Ectodermal cell (in vitro differentiated cells): Measurements from ENCODE around the gene DPF1.
"Not testable (repeated sequence)": the region's sequence is repeated elsewhere in the genome, so short reads cannot be mapped to it uniquely, and the experiment has no call there.

Experiments
- H3K27ac ChIP-seq: 2 replicates; pipeline ENCODE4 v1.7.0; 2013; ENCODE audit warnings: mild to moderate bottlenecking, low read depth, low read length; ENCODE audit not compliant: insufficient read depth, poor library complexity, severe bottlenecking
- H3K27me3 ChIP-seq: 2 replicates; pipeline ENCODE4 v1.7.0; 2013; ENCODE audit warnings: mild to moderate bottlenecking, low read length; ENCODE audit not compliant: insufficient read depth, control insufficient read depth, poor library complexity, severe bottlenecking
- H3K36me3 ChIP-seq: one replicate; pipeline ENCODE4 v1.7.0; 2013; ENCODE audit warnings: low read length; ENCODE audit not compliant: control insufficient read depth, insufficient read depth
- H3K4me1 ChIP-seq: one replicate; pipeline ENCODE4 v1.7.0; 2013; ENCODE audit warnings: low read length; ENCODE audit not compliant: control insufficient read depth, insufficient read depth
- H3K4me3 ChIP-seq: 2 replicates; pipeline ENCODE4 v1.7.0; 2013; ENCODE audit warnings: low read depth, low read length, control low read depth; ENCODE audit not compliant: insufficient read depth
- H3K9me3 ChIP-seq: 2 replicates; pipeline ENCODE4 v1.7.0; 2013; ENCODE audit warnings: mild to moderate bottlenecking, low read length, moderate library complexity; ENCODE audit not compliant: control insufficient read depth
- WGBS, 2 experiments: methylation state at CpG; one replicate each; pipeline ENCODE4 v1.1.7; 2013; ENCODE audit warnings: missing lambda C conversion rate in 2 of 2; 5-methylcytosine and 5-hydroxymethylcytosine counted together

Gene DPF1

GRCh38 chr19:38230506-38231133, 6.6 kb upstream of the DPF1 start:
- WGBS, 2 experiments = 82 to 89% methylated on average over 1 to 3 of the region's 3 CpGs
- not testable (repeated sequence) for H3K4me3 ChIP-seq, H3K9me3 ChIP-seq, H3K36me3 ChIP-seq, H3K27ac ChIP-seq, H3K4me1 ChIP-seq
- peaks cover 47% of the 10 kb centered on the region for H3K27me3 ChIP-seq

- Histone ChIP-seq H3K4me1 (peaks cover 5% of the 10 kb centered on the region), H3K9me3 (no peaks in the 10 kb centered on the region), H3K4me3 (peak overlapping the region; percentile 56), H3K27ac (no peak overlapping the region), H3K36me3 (no peaks in the 10 kb centered on the region), H3K27me3 (peaks cover 47% of the 10 kb centered on the region)
- WGBS, 2 experiments = 0 to 1% methylated on average over 54 of the region's 54 CpGs
Measured at GRCh38 chr19:38229585-38230073, 5.6 kb upstream of the DPF1 start.

- peak overlapping the region; percentile 56 for H3K4me3 ChIP-seq
- 1% methylated on average over 80 of the region's 80 CpGs for WGBS, 2 experiments
- no peaks in the 10 kb centered on the region for H3K9me3 ChIP-seq
- H3K36me3 ChIP-seq = no peaks in the 10 kb centered on the region
- H3K4me1 ChIP-seq = peaks cover 5% of the 10 kb centered on the region
- H3K27me3 ChIP-seq = peaks cover 47% of the 10 kb centered on the region
- H3K27ac ChIP-seq = no peak overlapping the region
Measured at GRCh38 chr19:38228491-38229439, 4.7 kb upstream of the DPF1 start.

GRCh38 chr19:38228005-38228377, 4.0 kb upstream of the DPF1 start:
- H3K4me3 ChIP-seq = no peak overlapping the region
- 2 to 5% methylated on average over 11 to 12 of the region's 16 CpGs for WGBS, 2 experiments
- no peaks in the 10 kb centered on the region for H3K9me3 ChIP-seq
- no peaks in the 10 kb centered on the region for H3K36me3 ChIP-seq
- peaks cover 47% of the 10 kb centered on the region for H3K27me3 ChIP-seq
- peaks cover 5% of the 10 kb centered on the region for H3K4me1 ChIP-seq
- H3K27ac ChIP-seq = no peak overlapping the region

GRCh38 chr19:38227287-38228004, 3.4 kb upstream of the DPF1 start:
- no peak overlapping the region for H3K27ac ChIP-seq
- H3K9me3 ChIP-seq = no peaks in the 10 kb centered on the region
- no peak overlapping the region for H3K4me3 ChIP-seq
- no peaks in the 10 kb centered on the region for H3K36me3 ChIP-seq
- 38 to 45% methylated on average over 11 of the region's 11 CpGs for WGBS, 2 experiments
- H3K27me3 ChIP-seq = peaks cover 47% of the 10 kb centered on the region
- H3K4me1 ChIP-seq = peaks cover 5% of the 10 kb centered on the region

- H3K4me3 ChIP-seq, H3K4me1 ChIP-seq, H3K36me3 ChIP-seq, H3K9me3 ChIP-seq, H3K27ac ChIP-seq: not testable (repeated sequence)
- 93 to 96% methylated on average over 5 of the region's 6 CpGs for WGBS, 2 experiments
- peaks cover 29% of the 10 kb centered on the region for H3K27me3 ChIP-seq
Measured at GRCh38 chr19:38224863-38225218, 819 bp upstream of the DPF1 start.

GRCh38 chr19:38223617-38224013, 407 bp downstream of the DPF1 start:
- Histone ChIP-seq H3K4me3 (peak overlapping the region; percentile 65), H3K9me3 (no peaks in the 10 kb centered on the region), H3K27ac (no peak overlapping the region), H3K4me1 (peaks cover 5% of the 10 kb centered on the region), H3K36me3 (no peaks in the 10 kb centered on the region), H3K27me3 (peaks cover 22% of the 10 kb centered on the region)
- 15 to 17% methylated on average over 13 of the region's 13 CpGs for WGBS, 2 experiments

GRCh38 chr19:38223119-38223523, 901 bp downstream of the DPF1 start:
- Histone ChIP-seq H3K27me3 (peaks cover 20% of the 10 kb centered on the region), H3K4me1 (peaks cover 5% of the 10 kb centered on the region), H3K9me3 (no peaks in the 10 kb centered on the region), H3K4me3 (no peak overlapping the region), H3K27ac (no peak overlapping the region), H3K36me3 (no peaks in the 10 kb centered on the region)
- WGBS, 2 experiments = 80 to 94% methylated on average over 3 of the region's 3 CpGs

- Histone ChIP-seq H3K36me3 (no peaks in the 10 kb centered on the region), H3K27me3 (peaks cover 10% of the 10 kb centered on the region)
- WGBS, 2 experiments = 94% methylated on average over 62 of the region's 64 CpGs
Measured at GRCh38 chr19:38221919-38222830, 1.8 kb downstream of the DPF1 start.

More at GRCh38 chr19:38221919-38222830, 1.8 kb downstream of the DPF1 start:
- no peak overlapping the region for H3K27ac ChIP-seq
- H3K4me3 ChIP-seq = no peak overlapping the region
- no peaks in the 10 kb centered on the region for H3K4me1 ChIP-seq
- H3K9me3 ChIP-seq = no peaks in the 10 kb centered on the region
